Activated CD4-positive, alpha-beta memory T cell treated with anti-CD3 and anti-CD28 coated beads for 36 hours (primary cell): Measurements from ENCODE around the gene DGCR2. TPM values are rescaled to one million over a fixed set of nuclear protein-coding genes. Genes with fewer than 3 reads are reported as not detected.

Experiments
- CTCF ChIA-PET: fragments of 350-600 bp; sonication (Branson Sonifier 250); formaldehyde crosslinking; loops from one replicate; lab custom pipeline; 2021; ENCODE audit warnings: antibody characterized with exemption, inconsistent platforms; lab: Charles Lee
- POLR2A ChIA-PET: fragments of 350-600 bp; sonication (Branson Sonifier 250); formaldehyde crosslinking; loops from one replicate; lab custom pipeline; 2021; ENCODE audit warnings: antibody characterized with exemption; lab: Charles Lee
- DNase-seq: peaks from one replicate; pipeline ENCODE4 v3.0.0-alpha.2; 2020
- H3K27ac Mint-ChIP-seq: one replicate; pipeline ENCODE4 v1.8.0; 2021; ENCODE audit warnings: mixed read lengths
- H3K27me3 Mint-ChIP-seq: one replicate; pipeline ENCODE4 v1.8.0; 2021; ENCODE audit warnings: mixed read lengths
- H3K36me3 Mint-ChIP-seq: one replicate; pipeline ENCODE4 v1.8.0; 2021; ENCODE audit warnings: mixed read lengths
- H3K4me1 Mint-ChIP-seq: one replicate; pipeline ENCODE4 v1.8.0; 2021; ENCODE audit warnings: low read depth, mixed read lengths
- H3K4me3 Mint-ChIP-seq: one replicate; pipeline ENCODE4 v1.8.0; 2021; ENCODE audit warnings: mild to moderate bottlenecking, mixed read lengths
- H3K9me3 Mint-ChIP-seq: one replicate; pipeline ENCODE4 v1.8.0; 2021; ENCODE audit warnings: mixed read lengths
- intact Hi-C: fragments of 100-400 bp; cut with micrococcal nuclease; formaldehyde crosslinking; loops from one replicate; pipeline ENCODE4 v1.15.1; 2023
- total RNA-seq, 2 experiments: library from RNA; stranded (reverse); gene quantifications; one replicate each; pipeline ENCODE4 v1.2.3, GENCODE V29; 2021

Gene DGCR2
- total RNA-seq, 2 experiments from 2014 or later, result 17.4 to 17.6 TPM

DNA sequence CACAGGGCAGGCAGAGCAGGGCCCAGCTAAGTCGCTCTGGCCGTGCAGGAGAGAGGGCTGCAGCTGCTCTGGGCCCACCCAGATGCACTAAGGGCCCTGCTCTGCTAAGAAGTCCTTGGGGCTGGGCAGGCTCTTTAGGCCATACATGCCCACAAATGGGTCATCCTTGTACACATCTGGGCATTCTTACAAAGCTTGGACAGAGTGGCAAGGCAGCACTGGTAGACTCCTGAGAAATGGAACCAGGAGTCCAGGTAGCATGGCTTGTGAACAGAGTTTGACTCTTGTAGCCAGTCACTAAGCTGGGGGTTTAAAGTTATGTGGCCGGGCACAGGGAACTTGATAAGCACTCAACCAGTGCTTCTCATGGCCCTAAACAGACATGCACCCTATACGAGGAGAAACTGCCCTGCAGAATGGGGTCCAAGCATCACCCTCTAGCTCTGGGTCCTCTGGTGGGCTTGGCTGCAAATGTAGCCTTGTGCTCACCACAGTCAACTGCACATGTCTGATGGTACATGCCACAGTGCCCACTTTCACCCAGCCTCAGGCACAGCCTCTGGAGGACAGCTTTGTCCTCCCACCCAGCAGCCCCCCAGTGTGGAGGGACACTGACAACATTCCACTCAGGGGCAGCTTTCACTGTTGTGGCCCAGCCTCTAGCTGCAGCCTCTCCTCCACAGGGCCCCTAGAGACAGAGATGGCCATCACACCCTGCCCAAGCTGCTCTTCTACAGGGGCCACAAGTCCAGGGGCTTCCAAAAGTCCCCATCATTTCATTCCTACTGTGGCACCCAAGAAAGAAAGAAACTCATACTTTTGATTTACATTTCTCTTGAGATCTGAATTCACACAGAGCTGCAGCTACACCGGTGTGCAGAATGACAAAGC is 75.2 kb downstream of the DGCR2 start:
- peaks cover 32% of the 10 kb centered on the region for H3K36me3 Mint-ChIP-seq
- H3K9me3 Mint-ChIP-seq, result no peaks in the 10 kb centered on the region
- no peak overlapping the region for H3K27ac Mint-ChIP-seq
- H3K4me3 Mint-ChIP-seq, result no peak overlapping the region
- POLR2A ChIA-PET, result no interaction called here
- DNase-seq, result no peak
- no peaks in the 10 kb centered on the region for H3K4me1 Mint-ChIP-seq
- intact Hi-C loops, result no loop called here
- CTCF ChIA-PET, result no interaction called here
- no peaks in the 10 kb centered on the region for H3K27me3 Mint-ChIP-seq

DNA sequence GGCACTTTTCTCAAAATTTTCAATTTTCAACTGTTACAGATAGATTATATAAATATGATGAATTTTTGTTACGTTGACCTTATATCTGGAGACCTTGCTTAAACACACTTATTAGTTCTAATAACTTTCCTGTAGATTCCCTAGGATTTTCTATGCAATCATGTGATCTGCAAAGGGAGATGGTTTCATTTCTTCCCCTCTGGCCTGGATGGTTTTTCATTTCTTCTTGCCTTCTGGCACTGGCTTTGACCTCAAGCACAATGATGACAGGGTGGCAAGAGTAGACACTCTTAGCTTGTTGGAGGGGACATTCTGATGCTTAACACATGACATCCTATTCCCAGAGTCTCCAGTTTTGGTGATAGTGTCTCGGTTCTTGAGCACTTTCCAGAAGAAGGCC is 75.9 kb downstream of the DGCR2 start:
- Mint-ChIP-seq H3K4me1 (no peaks in the 10 kb centered on the region), H3K9me3 (no peaks in the 10 kb centered on the region), H3K27me3 (no peaks in the 10 kb centered on the region), H3K4me3 (no peak overlapping the region), H3K36me3 (peaks cover 36% of the 10 kb centered on the region), H3K27ac (no peak overlapping the region)
- no peak for DNase-seq
- CTCF ChIA-PET, result interaction anchor here (0.5 kb wide), 1 partner anchor 31 kb away, joined by 3 read pairs; no protein-coding TSS in a partner anchor
- POLR2A ChIA-PET, result no interaction called here
- intact Hi-C loops, result no loop called here

DNA sequence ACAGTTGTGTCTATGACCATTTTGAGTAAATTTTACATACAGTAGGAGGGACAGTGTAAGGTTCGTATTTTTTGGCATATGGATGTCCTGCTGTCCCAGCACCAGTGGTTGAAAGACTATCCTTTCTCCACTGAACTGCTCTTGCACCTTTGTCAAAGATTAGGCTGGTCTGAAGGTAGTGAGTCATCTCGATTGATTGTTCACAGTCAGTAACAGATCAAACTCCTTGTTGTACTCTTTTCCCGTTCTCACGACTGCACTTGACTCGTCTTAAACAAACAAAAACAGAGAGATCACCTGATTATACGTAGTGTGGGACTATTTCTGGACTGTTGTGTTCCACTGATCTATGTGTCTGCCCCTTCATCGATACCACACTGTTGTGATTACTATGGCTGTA is 77.1 kb downstream of the DGCR2 start:
- DNase-seq, result no peak
- CTCF ChIA-PET, result no interaction called here
- Mint-ChIP-seq H3K36me3 (peaks cover 39% of the 10 kb centered on the region), H3K4me3 (no peak overlapping the region), H3K27ac (no peak overlapping the region), H3K27me3 (no peaks in the 10 kb centered on the region), H3K4me1 (no peaks in the 10 kb centered on the region), H3K9me3 (no peaks in the 10 kb centered on the region)
- intact Hi-C loops, result no loop called here
- POLR2A ChIA-PET, result no interaction called here

DNA sequence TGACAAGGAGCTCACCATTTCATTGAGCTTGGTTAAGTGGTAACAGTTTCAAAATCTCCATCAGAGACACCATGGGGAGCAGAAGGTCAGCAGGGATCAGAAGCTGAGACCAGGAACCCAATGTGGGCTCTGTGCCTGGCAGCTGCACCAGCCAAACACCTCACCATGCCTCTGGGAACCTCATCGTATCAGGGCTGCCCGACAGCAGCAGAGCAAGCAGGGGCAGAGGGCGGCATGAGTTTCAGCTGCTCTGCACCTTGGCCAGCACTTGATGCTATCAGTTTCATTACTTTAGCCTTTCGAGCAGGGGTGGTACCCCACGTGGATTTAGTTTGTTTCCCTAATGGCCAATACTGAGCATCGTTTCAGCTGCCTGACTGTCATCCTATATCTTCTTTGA is 77.8 kb downstream of the DGCR2 start:
- Mint-ChIP-seq H3K4me1 (no peaks in the 10 kb centered on the region), H3K36me3 (peaks cover 39% of the 10 kb centered on the region), H3K9me3 (no peaks in the 10 kb centered on the region), H3K27me3 (no peaks in the 10 kb centered on the region), H3K27ac (no peak overlapping the region), H3K4me3 (no peak overlapping the region)
- no peak for DNase-seq
- ChIA-PET CTCF (no interaction called here), POLR2A (interaction anchor here (0.5 kb wide), 1 partner anchor 27 kb away, joined by 3 read pairs; no protein-coding TSS in a partner anchor)
- intact Hi-C loops, result no loop called here

DNA sequence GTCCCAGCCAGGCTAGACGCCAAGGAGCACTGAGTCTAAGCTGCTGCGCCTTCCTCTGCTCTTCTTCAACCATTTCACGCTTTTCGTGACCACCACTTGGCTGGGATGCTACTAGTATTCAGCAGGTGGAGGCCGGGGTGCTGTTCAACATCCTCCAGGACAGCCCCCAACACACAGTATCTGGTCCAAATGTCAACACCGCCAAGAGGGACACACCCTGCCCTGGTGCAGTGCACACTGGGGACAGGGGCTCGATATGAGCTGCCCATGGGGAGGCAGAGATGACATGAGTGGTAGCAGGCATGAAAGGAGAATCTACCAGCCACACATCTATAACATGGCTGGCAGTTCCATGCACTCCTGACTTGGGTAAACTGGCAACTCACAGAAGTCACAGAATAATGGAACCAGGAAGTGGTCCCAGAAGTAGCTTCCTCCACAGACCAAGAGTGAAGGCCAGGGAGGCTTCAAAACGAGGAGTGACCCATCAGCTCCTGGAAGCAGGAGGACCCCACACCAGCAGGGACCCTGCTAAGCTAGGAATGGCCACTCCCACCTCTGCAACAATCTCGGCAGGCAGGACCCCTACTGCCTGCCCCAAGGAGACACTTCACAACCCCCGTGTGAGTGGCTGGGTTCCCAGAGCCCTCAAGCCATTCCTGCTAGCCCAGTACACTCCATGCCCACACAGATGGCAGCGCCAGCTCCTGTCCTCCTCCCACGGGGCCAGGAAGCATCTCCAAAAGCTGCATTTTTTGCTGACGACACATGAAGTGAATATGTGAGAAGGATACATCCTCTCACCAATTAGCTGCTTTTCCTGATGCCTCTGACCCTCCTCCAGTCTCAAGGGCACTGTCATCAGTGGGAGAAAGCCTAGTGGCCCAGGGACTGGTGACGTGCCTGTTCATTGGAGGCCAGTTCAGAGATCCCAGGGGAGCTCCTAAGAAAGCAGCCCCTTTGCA is 78.8 kb downstream of the DGCR2 start:
- no peak for DNase-seq
- ChIA-PET CTCF (interaction anchor here (0.6 kb wide), 1 partner anchor 136 kb away, joined by 3 read pairs; no protein-coding TSS in a partner anchor), POLR2A (interaction anchor here (0.5 kb wide), 1 partner anchor 26 kb away, joined by 3 read pairs; no protein-coding TSS in a partner anchor)
- Mint-ChIP-seq H3K4me3 (no peak overlapping the region), H3K27ac (no peak overlapping the region), H3K36me3 (peaks cover 32% of the 10 kb centered on the region), H3K4me1 (no peaks in the 10 kb centered on the region), H3K9me3 (no peaks in the 10 kb centered on the region), H3K27me3 (no peaks in the 10 kb centered on the region)
- intact Hi-C loops, result no loop called here

DNA sequence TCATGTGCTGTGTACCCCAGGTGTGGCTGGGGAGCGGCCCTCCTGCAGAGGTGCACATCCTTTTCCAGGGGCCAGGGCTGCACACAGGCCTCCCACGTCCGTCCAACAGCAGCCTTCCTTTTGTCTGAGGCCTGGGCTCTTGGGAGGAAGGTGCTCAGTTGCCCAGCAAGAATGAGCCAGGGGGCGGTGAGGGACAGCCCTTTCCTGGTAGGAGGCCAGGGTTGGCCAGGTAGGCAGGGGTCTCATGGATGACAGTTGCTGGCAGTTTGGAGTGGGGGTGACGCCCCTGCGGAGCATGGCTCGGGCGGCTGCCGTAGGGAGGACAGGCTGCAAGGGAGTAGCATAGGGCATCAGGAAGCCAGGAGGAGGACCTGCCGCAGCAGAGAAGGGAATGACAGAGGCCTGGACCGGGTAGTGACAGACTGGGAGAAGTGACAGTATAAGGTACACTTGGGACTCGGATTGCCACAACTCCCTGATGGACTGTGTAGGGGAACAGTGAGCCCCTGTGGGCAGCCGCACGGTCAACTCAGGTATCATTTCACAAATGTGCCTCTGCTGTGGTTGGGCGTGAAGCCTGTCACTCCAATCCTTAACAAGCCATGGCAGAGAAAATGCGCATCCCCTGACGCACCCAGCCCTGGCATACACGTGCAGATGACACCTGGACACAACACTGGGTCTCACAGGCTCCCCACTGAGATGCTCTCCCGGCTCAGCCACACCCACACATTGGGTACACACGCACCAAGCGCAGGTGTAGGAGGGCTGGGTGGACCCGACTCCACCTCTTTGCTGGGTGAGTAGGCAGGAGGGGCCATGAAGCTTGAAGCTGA is 79.7 kb downstream of the DGCR2 start:
- DNase-seq, result no peak
- CTCF ChIA-PET, result no interaction called here
- H3K36me3 Mint-ChIP-seq, result peaks cover 25% of the 10 kb centered on the region

DNA sequence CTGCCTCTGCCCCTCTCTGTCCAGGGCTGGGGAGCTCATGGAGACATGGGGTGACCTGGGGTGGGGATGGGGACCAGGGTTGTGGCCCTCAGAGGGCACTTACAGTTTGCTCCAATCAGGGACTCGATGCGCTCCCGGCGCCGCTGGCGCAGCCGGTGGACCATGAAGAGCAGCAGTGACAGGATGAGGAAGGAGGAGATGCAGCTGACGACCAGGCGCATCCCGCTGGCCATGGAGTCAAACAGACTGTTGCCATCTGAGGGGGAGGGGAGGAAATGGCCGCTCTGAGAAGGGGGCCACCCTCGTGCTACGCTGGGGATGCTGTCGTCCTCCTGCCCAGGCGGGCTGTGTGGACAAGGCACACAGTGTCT is 80.5 kb downstream of the DGCR2 start:
- Mint-ChIP-seq H3K27me3 (no peaks in the 10 kb centered on the region), H3K4me1 (no peaks in the 10 kb centered on the region), H3K9me3 (no peaks in the 10 kb centered on the region), H3K4me3 (no peak overlapping the region), H3K27ac (no peak overlapping the region), H3K36me3 (peaks cover 22% of the 10 kb centered on the region)
- intact Hi-C loops, result no loop called here
- CTCF ChIA-PET, result no interaction called here
- no peak for DNase-seq
- POLR2A ChIA-PET, result no interaction called here

More for the DNA sequence above, 79.7 kb downstream of the DGCR2 start:
- POLR2A ChIA-PET, result no interaction called here
- H3K9me3 Mint-ChIP-seq, result no peaks in the 10 kb centered on the region
- H3K4me1 Mint-ChIP-seq, result no peaks in the 10 kb centered on the region
- intact Hi-C loops, result no loop called here
- H3K27ac Mint-ChIP-seq, result no peak overlapping the region
- no peak overlapping the region for H3K4me3 Mint-ChIP-seq
- H3K27me3 Mint-ChIP-seq, result no peaks in the 10 kb centered on the region

DNA sequence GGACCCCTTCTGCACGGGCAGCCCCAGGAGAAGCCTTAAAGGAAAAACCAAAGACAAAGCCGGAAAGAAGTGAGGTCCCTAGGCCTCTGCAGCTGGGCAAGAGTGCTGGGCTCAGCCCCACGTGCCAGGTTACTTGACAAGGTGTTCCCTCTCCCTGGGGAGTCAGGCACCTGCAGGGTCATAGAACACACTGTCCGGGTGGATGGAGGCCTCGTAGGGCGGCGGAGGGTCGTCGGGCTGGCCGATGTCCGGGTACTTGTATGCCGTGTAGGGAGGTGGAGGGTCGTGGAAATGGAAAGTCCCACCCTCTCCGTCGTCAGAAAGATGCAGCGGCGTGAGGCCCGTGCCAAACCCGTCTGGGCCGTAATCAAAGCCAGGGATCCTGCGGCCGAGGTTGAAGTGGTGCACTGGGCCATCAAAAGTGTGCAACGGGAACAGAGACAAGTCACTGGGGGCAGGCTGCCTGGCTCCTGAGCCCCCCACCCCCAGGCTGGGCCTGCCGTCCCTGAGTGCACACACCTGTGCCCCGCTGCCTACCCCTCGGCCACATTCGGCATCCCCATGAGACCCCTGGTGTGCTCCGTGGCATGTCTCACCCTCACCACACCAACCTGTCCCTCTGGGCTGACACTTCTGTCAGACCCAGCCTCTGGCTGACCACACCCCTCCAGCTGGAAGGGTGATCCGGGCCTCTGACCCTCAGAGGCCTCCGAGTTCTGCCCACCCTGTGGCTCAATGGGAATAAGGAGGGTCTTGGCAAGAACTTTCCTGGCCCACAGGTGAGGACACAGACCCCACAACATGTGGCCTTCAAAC is 81.1 kb downstream of the DGCR2 start:
- Mint-ChIP-seq H3K4me1 (no peaks in the 10 kb centered on the region), H3K36me3 (peaks cover 20% of the 10 kb centered on the region), H3K9me3 (no peaks in the 10 kb centered on the region), H3K27ac (no peak overlapping the region), H3K27me3 (no peaks in the 10 kb centered on the region), H3K4me3 (no peak overlapping the region)
- intact Hi-C loops, result no loop called here
- POLR2A ChIA-PET, result no interaction called here
- DNase-seq, result no peak
- CTCF ChIA-PET, result no interaction called here

DNA sequence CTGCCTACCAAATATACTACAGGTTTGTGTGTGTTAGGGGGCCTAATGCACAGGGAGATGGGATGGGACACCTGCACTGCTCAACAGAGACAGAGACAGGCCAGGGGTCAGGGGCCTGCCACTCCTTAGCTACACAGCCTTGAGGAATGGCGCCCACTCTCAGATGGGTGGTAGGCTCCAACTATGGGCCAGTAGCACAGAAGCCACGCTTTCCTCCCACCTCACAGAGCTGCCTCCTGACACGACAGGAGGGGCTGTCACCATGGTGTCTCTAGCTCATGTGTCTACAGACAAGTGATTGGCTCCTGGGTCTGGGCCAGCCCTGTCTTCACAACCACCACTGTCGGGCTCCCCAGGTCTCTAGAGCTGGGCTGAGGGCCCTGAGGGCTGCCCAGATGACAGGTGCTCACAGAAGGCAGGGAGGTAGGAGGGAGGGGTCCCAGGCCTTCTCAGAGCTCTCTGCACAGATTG is 81.8 kb downstream of the DGCR2 start:
- POLR2A ChIA-PET, result no interaction called here
- Mint-ChIP-seq H3K4me3 (no peak overlapping the region), H3K9me3 (no peaks in the 10 kb centered on the region), H3K27me3 (no peaks in the 10 kb centered on the region), H3K36me3 (peaks cover 19% of the 10 kb centered on the region), H3K27ac (no peak overlapping the region), H3K4me1 (no peaks in the 10 kb centered on the region)
- CTCF ChIA-PET, result no interaction called here
- intact Hi-C loops, result no loop called here
- no peak for DNase-seq

DNA sequence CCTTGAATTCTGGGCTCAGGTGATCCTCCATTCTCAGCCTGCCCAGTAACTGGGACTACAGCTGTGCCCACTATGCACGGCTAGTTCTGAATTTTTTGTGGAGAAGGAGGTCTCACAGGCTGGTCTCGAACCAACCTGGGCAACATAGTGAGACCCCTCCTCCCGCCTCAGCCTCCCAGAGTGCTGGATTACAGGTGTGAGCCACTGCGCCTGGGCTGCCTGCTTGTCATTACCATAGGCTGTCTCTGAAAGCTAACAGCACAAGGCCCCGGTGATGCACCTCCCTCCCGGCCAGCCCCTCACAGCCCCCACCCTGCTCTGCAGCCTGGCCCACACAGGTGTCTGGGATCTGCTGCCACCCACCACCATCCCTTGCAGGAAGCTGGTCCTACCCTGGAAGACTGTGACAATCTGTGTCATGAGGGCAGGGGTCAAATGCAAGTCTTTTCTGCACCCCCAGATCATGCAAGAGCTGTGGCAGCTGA is 82.4 kb downstream of the DGCR2 start:
- Mint-ChIP-seq H3K4me3 (no peak overlapping the region), H3K4me1 (no peaks in the 10 kb centered on the region), H3K36me3 (peaks cover 14% of the 10 kb centered on the region), H3K9me3 (no peaks in the 10 kb centered on the region), H3K27me3 (no peaks in the 10 kb centered on the region), H3K27ac (no peak overlapping the region)
- DNase-seq, result no peak
- intact Hi-C loops, result no loop called here
- CTCF ChIA-PET, result no interaction called here
- POLR2A ChIA-PET, result no interaction called here

DNA sequence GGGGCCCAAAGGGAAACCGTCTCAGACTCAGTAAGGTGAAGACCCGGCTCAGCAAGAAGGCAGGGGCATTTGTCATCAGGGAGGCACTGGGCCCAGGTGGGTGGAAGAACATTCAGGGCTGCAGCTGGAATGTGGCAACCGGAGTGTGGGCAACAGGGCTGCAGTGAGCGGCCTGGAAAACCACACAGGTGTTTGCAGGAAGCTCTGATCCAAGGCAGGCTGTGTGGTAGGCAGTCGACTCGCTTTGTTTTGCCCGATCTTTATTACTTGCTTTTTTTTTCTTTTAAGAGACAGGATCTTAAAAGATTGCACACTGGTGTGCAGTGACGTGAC is 82.8 kb downstream of the DGCR2 start:
- CTCF ChIA-PET, result no interaction called here
- no peak overlapping the region for H3K4me3 Mint-ChIP-seq
- peaks cover 12% of the 10 kb centered on the region for H3K36me3 Mint-ChIP-seq
- H3K27me3 Mint-ChIP-seq, result no peaks in the 10 kb centered on the region
- H3K9me3 Mint-ChIP-seq, result no peaks in the 10 kb centered on the region
- no peaks in the 10 kb centered on the region for H3K4me1 Mint-ChIP-seq
- H3K27ac Mint-ChIP-seq, result no peak overlapping the region
- POLR2A ChIA-PET, result no interaction called here
- intact Hi-C loops, result no loop called here
- no peak for DNase-seq
